NCI-H2107 (cell line): ENCODE measurements around the gene IL1RAPL1.

Experiments used
- DNase-seq: peaks from one replicate; lab custom pipeline; 2025; lab: John Stamatoyannopoulos, UW

Gene IL1RAPL1

DNA sequence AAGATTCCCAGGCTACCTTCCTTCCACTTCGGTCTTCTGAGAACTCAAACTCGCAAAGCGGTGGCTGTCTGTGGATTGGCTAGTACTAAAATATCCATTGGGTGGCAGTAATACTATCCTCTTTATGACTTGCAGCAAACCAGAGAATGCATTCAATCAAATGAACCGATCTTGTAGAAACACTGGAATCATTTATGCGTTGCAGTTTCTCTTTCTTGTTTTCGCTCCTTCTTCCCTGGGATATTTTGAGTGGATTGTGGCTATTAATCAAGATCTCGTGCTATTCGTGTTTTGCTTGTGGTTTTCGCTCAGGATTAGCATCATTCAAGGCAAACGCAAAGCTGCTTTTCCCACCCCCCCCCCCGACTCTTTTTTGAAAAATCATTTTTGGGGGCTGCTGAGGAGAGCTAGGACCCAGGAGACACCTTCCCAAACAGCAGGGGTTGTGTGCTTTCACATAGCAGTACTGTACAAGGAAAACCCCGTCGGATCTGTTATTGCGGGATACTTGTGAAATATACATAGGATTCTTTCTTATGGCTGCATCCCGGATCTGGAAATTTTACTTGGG is at the start of gene IL1RAPL1:
TSS of gene IL1RAPL1 (plus strand) at position 466 of the 571 bp plus-strand sequence.
- DNase-seq: no peak

DNA sequence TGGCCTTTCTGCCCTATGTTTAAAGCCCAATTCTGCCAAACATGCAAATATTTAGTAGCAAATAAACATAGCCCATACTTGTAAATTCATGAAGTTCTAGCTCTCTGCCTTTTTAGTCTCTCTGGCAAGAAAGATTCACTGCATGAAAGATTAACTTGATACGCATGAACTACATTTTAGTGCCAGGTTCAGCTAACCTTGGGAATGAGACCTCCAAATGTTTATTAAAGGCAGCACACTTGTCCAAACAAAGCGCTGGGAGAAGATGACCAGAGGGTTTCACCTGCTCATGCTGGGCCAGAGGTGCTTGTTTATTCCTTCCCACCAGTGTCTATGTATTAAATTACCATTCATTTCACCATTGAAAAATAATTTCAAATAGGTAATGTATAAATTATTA is 44.5 kb upstream of the IL1RAPL1 start:
- no peak for DNase-seq

GRCh38 chrX:28549838-28550237 is 37.4 kb upstream of the IL1RAPL1 start:
- no peak for DNase-seq

DNA sequence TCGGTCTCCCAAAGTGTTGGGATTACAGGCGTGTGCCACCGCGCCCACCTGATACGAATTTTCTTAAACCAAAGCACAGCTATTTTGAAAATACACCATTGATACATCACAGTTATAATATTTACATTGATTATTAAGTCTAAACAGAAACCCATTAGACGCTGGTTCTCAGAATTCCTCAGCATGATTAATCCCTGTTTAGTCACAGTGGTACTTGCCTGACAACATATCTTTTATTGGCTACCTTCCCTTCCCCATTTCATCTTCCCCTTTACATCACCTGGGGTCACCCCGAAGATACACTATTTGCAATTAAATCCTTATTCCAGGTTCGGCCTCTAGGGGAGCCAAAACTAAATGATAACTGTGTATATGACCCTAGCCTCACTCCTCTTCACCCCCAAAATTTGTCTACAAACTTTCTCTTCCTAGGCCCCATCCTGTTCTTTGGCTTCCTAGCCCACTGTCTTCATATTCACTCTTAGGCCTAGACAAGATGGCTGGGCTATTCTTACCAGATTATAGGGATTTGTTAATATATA is 36.8 kb upstream of the IL1RAPL1 start:
- DNase-seq: no peak

DNA sequence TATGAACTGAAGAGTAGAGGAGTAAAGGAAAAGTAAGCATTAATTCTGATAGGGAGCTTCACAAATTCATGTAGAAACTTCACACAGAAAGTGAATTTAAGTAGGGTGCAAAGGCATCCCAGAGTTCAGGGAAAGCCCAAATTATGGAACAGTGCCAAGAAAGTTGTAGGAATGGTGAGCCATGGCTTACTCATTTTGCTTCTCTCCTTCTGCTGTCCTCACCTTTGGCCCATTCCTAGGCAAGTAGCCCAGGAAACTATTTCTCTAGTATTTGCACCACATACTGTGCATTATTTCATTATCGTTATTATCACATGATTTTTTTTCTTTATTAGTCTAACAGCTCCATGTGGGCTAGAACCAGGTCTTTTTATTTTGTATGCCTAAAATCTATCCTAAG is 34.9 kb upstream of the IL1RAPL1 start:
- no peak for DNase-seq

DNA sequence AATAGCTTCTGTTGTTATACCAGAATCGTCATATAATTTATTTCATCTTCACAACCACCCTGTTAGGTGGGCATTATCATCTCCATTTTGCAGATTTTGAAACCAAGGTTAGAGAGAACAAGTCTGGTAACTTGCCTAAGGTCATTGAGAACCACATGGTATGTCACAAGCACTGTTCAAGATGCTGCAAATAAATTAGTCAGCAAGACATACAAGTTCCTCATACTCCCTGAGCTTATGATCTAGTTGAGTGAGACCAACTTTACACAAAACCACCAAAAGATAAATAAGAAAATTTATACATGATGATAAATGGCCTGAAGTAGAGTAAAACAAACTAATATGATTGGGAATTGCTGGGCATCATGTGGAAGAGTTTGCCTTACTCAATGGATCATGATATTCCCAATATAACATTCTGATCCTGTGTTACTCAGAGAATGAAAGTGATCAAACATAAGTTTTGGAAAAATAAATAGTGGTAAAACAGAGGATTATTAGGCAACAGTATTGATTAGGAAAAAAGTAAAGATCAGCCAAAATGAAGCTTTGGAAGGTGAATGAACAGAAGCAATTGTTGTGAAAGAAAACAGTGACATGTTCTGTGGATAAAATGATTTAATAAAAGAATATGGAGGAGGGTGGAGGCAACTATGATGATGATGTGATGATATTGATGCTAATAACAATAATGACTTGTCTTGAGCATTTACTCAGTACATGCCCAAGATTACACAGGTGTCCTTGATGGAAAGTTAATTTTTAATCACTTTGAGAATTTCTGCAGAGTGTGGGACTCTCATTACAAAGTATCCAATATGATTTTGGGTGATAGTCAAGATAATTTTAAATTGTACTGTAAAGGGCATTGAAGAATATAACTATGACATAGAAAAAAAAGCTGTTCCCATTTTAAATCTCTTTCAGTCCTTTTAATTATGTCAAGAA is 34.1 kb upstream of the IL1RAPL1 start:
- no peak for DNase-seq

GRCh38 chrX:28576117-28576516 is 11.1 kb upstream of the IL1RAPL1 start:
- no peak for DNase-seq

DNA sequence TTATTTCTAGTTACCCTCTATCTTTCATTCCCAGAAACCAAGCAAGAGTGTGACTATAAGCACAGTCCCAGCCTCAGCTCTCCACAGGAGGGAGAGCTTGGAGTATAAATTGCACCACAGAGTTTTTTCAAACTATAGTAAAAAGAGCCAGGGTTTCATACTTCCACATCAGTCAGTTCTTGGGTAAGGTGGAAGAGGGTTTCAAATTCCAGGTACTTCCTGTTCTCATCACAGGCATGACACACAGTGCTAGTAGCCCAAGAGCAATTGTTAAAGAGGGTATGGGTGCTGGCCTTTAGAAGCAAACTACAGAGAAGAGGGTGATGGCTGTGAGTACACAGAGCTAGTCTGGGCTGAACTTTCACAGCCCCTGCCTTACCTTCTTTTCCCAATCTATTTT is 5.7 kb upstream of the IL1RAPL1 start:
- DNase-seq: no peak

GRCh38 chrX:28582511-28582910 is 4.7 kb upstream of the IL1RAPL1 start:
- no peak for DNase-seq

- no peak for DNase-seq
Measured at GRCh38 chrX:28584025-28584424, 3.2 kb upstream of the IL1RAPL1 start.

DNA sequence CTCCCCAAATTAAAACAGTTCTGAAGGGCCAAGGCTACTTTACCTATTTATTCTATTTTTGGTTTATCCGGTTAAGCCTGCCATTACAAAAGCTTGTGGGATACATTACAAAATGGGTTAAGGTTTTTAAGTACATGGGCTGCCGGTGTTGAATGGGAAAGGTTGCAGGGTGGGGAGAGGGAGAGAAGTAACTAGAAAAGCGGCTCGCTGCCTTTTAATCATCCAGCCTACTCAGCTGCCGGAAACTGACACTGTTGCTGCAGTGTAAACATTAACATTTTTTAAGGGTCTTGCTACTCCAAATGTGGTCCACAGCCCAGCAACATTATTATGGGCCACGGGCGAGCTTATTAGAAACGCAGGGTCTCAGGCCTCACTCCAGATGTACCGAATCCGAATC is 1.5 kb upstream of the IL1RAPL1 start:
- no peak for DNase-seq

GRCh38 chrX:28586286-28586685 is 960 bp upstream of the IL1RAPL1 start:
- DNase-seq: no peak

GRCh38 chrX:28589046-28589445 is 1.8 kb downstream of the IL1RAPL1 start:
- no peak for DNase-seq

DNA sequence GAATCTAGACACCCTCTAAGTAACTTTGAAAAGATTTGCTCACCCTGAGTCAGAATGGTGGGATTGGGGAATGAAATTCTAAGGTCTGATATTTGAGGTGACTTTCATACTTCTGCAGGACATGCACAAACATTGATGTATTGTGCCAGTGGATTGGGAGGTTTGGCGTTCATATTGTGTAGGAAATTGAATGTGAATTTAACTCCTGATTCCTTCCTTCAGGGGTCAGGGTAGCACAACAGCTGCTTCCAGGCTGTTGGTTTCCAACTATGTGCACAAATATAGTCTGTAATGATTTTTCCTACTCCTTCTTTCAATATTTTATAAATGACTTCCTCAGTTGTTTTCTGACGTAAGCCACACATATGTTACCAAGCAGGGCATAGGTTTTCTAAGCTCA is 3.1 kb downstream of the IL1RAPL1 start:
- no peak for DNase-seq

DNA sequence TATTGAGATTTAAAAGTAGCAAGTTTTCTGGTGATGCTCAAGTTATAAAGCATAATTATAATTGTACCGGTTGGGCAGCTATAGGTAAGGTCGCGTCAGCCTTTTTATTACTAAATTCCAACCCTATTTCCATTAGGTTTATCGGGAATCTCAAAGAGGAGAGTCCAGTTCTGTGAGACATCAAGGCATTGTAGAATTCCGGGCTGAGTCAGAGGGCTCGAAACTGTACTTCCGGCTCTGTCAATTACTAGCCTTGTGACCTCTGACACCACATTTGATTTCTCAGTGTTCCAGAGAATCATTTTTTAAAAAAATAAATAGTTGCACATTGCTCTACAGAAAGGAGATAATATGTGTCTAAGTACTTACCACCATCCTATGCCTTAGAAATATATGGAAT is 4.3 kb downstream of the IL1RAPL1 start:
- no peak for DNase-seq

DNA sequence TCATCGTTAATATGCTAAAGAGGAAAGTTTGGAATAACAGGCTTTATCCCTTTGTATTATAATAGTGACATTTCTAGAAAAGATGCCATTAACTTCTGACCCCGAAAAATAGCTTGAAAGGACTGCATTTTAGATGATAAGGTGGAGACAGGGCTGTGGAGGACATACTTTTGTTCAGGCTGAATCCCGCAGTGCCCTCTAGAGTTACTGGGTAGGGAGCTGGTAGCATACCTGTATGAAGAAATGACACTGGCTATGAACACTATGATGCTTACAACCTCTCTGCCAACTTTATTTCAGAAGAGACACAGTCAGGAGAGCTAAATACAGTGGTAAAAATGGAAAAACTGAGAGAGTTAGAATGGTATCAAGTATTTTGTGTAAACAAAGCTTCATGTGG is 8.1 kb downstream of the IL1RAPL1 start:
- DNase-seq: no peak

GRCh38 chrX:28599957-28600356 is 12.7 kb downstream of the IL1RAPL1 start:
- DNase-seq: no peak

- DNase-seq: no peak
Measured at GRCh38 chrX:28609003-28609402, 21.8 kb downstream of the IL1RAPL1 start.

DNA sequence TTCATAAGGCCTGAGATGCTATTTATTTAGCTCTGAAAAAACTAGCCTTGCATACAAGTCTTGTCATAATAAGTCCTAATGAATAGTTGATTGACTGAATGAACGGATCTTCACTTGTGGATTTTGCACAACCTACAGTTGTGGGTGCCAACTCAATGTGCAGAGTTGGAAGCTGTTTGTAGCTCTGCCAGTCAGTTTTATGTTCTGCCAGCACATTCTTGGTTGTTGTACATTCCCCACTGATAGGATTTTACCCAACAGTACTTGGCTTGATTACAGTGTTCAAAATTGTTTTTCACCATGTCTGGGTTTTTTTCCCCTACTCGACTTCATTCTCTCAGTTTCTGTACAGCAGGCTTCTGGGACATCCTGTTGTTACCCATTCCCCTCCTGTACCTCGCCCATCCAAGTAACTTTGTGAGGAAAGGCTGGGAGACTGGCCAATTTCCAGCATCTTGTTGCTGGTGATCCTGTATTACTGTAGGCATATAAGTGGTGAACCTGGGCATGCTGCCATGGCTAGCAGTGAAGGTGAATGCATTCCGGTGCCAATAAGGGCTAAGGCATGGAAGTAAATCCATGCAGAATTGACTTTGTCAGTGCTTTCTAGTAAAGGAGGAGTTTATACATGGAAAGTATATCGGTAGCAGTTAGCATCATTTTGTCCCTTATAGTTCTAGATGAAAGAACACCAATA is 22.8 kb downstream of the IL1RAPL1 start:
- no peak for DNase-seq

DNA sequence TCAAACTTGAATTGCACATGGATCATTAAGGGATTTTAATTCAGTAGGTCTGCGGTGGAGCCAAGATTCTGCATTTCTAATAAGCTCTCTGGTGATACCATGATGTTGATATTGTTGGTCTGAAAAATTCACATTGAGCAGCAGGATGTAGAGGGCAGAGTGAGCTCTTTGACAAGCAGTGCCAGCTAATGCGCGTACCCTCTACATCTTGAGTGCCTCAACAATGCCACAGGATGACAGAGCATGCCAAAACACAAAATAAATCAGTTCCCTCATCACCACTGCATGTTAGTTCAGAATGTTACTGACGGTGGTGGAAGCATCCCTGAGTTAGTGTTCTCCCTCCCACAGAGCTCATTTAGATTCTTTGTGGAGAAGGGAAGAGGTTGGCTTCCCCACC is 23.5 kb downstream of the IL1RAPL1 start:
- DNase-seq: no peak

GRCh38 chrX:28613558-28613957 is 26.3 kb downstream of the IL1RAPL1 start:
- DNase-seq: no peak

GRCh38 chrX:28625223-28625622 is 38.0 kb downstream of the IL1RAPL1 start:
- no peak for DNase-seq

DNA sequence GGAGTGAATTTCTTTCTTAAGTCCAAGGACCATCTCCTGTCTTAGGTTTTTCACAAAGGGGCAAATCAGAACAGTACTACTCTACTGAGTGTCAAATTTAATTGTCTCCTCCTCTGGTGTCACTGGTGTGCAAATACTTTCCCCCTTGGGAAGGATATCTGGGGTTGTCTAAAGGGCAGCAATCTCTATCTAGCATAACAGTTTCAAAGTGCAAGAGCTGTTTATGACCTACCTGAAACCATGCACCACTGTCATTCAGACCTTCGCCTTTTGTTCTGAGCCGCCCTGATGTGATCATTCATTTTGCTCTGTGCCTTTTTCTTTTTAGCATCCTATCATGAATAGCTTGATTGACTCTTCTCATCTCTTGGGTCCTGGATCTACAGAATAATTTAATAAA is 39.3 kb downstream of the IL1RAPL1 start:
- no peak for DNase-seq
